Sigmoid colon (tissue), 7 donors: ENCODE data around the gene CLTB. TPM values are rescaled to one million over a fixed set of nuclear protein-coding genes. Genes with fewer than 3 reads are reported as not detected.
A peak's percentile ranks its signal among the peaks of the same experiment; 100 is the strongest.

Experiments used
- DNase-seq: peaks from one replicate; pipeline ENCODE4 v3.0.0-alpha.2; 2019
- H3K27ac ChIP-seq, 4 donors: fragments of 200-600 bp; sonication (generic); one replicate each; pipeline ENCODE4 v1.5.1; 2016 to 2019; ENCODE audit warnings: mild to moderate bottlenecking in 1 of 4
- H3K27me3 ChIP-seq, 3 donors: fragments of 200-600 bp; sonication (generic); one replicate each; pipeline ENCODE4 v1.5.1; 2019; ENCODE audit warnings: mild to moderate bottlenecking in 1 of 3
- H3K36me3 ChIP-seq, 4 donors: fragments of 200-600 bp; sonication (generic); one replicate each; pipeline ENCODE4 v1.5.1; 2016 to 2019
- H3K4me1 ChIP-seq, 4 donors: fragments of 200-600 bp; sonication (generic); one replicate each; pipeline ENCODE4 v1.5.1; 2017 to 2019
- H3K4me3 ChIP-seq, 4 donors: fragments of 200-600 bp; sonication (generic); one replicate each; pipeline ENCODE4 v1.5.1; 2017 to 2019; ENCODE audit warnings: mild to moderate bottlenecking in 2 of 4, moderate library complexity in 1 of 4
- H3K9me3 ChIP-seq, 4 donors: fragments of 200-600 bp in 3 of 4; sonication (generic) in 3 of 4; one replicate each; pipeline versions ENCODE4 v1.5.1 to v1.6.1; 2013 to 2019
- EP300 ChIP-seq, 4 donors: sonication (generic); formaldehyde crosslinking; IDR thresholded peaks; one replicate each; pipeline ENCODE4 v1.6.1; 2017; ENCODE audit warnings: antibody characterized with exemption in 4 of 4
- POLR2A ChIP-seq, 2 donors: fragments of 450-650 bp; IDR thresholded peaks; one replicate each; pipeline ENCODE4 v1.6.1; 2016; ENCODE audit warnings: antibody characterized with exemption in 2 of 2, mild to moderate bottlenecking in 2 of 2, moderate library complexity in 2 of 2
- POLR2AphosphoS5 ChIP-seq, 4 donors: sonication (generic); formaldehyde crosslinking; IDR thresholded peaks; one replicate each; pipeline ENCODE4 v1.6.1; 2017; ENCODE audit warnings: antibody characterized with exemption in 4 of 4
- WGBS, 2 donors: extraction: QIAGEN DNeasy Blood & Tissue Kit; methylation state at CpG; one replicate each; pipeline ENCODE4 v1.1.7; 2013; 5-methylcytosine and 5-hydroxymethylcytosine counted together
- intact Hi-C: fragments of 100-400 bp; cut with DNase I; formaldehyde crosslinking; loops from one replicate; pipeline ENCODE4 v1.15.1; 2023
- polyA plus RNA-seq, 3 donors: library from polyadenylated mRNA; stranded (reverse); fragments of 200-250 nt; gene quantifications; one replicate each; pipeline ENCODE4 v1.2.3, GENCODE V29; 2013
- total RNA-seq, 4 donors: library from RNA; depleted of rRNA; stranded (reverse); fragments of >200 nt; gene quantifications; one replicate each; pipeline ENCODE4 v1.1.0, GENCODE V29; 2016
- TF ChIP-seq, protein P1 (sequence below), 4 experiments: fragments of 450-650 bp in 3 of 4; fragments of 200-600 bp in 1 of 4; IDR thresholded peaks; one replicate each; pipeline ENCODE4 v1.5.1; 2016 to 2019; ENCODE audit warnings: antibody characterized with exemption in 4 of 4, mild to moderate bottlenecking in 3 of 4, moderate library complexity in 2 of 4
- donor health status: healthy with polysubstance abuse.
- donor health status: Bipolar disorder and iron deficiency.
- donor health status: healthy.

CLTB gene
- total and polyA plus RNA-seq, 7 donors, result 129 to 403 (median 163) TPM

DNA sequence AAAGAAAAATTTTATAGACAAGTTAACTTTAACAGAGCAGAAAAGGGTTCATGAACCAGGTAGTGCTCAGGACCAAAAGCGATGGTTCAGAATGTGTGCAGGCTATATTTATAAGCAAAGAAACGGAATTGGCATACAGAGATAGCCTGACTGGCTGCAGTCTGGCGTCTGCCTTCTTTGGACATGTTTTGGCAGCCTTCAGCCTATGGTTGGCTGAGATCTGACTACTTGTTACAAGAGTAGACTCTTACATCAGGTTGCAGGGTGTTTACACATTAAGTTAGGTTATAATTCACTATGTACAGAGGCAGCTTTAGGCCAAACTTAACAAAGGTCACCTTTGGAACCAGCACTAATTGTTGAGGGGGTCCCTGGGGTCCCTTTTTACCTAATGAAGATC is 34.9 kb downstream of the CLTB start:
- intact Hi-C loops, result loop anchor here (10.0 kb wide), 2 partner anchors 153 to 263 kb away; partner anchors contain the start of genes RNF44 and TSPAN17
- TF ChIP-seq, protein P1, sequence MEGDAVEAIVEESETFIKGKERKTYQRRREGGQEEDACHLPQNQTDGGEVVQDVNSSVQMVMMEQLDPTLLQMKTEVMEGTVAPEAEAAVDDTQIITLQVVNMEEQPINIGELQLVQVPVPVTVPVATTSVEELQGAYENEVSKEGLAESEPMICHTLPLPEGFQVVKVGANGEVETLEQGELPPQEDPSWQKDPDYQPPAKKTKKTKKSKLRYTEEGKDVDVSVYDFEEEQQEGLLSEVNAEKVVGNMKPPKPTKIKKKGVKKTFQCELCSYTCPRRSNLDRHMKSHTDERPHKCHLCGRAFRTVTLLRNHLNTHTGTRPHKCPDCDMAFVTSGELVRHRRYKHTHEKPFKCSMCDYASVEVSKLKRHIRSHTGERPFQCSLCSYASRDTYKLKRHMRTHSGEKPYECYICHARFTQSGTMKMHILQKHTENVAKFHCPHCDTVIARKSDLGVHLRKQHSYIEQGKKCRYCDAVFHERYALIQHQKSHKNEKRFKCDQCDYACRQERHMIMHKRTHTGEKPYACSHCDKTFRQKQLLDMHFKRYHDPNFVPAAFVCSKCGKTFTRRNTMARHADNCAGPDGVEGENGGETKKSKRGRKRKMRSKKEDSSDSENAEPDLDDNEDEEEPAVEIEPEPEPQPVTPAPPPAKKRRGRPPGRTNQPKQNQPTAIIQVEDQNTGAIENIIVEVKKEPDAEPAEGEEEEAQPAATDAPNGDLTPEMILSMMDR (IDR thresholded peaks at IDR 0.05), result no peak
- TF ChIP-seq POLR2A (IDR thresholded peaks at IDR 0.05) (no peak), EP300 (IDR thresholded peaks at IDR 0.05) (no peak), POLR2AphosphoS5 (IDR thresholded peaks at IDR 0.05) (peak in 2 of 4 donors; percentile 33 to 59)
- Histone ChIP-seq H3K9me3 (no peaks in the 10 kb centered on the region), H3K36me3 (peaks cover 5 to 46% (median 22%) of the 10 kb centered on the region in 4 donors), H3K27me3 (no peaks in the 10 kb centered on the region), H3K4me1 (peaks cover 0 to 21% (median 15%) of the 10 kb centered on the region in 4 donors), H3K4me3 (no peak overlapping the region), H3K27ac (peak overlapping the region; percentile 16 to 83 (median 74))
- DNase-seq, result peak; percentile 82
- 88 to 94% methylated on average over 3 of the region's 3 CpGs for WGBS, 2 donors

DNA sequence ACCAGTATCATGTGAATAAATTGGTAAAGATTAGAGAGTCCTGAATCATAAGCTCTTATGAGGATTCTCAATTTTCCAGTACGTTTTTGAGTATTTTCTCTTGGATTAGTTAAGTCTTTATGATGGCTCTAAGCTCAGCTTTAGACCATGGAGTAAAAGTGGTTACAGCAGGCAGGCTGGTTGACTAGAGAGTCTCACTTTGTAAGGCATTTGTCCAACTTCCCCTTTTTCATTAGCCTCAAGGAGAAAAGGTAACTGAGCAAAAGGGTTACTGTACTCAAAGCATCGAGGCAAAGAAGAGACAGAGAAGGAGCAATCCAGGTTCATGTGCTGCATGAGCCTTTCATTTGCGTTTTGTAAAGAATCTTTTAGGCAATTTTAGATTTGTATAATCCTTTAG is 36.5 kb downstream of the CLTB start:
- peaks cover 0 to 21% (median 15%) of the 10 kb centered on the region in 4 donors for H3K4me1 ChIP-seq
- no peak for DNase-seq
- intact Hi-C loops, result loop anchor here (10.0 kb wide), 2 partner anchors 155 to 265 kb away; partner anchors contain the start of genes RNF44 and TSPAN17
- peaks cover 5 to 30% (median 16%) of the 10 kb centered on the region in 4 donors for H3K36me3 ChIP-seq
- no peak overlapping the region for H3K27ac ChIP-seq
- H3K27me3 ChIP-seq, result no peaks in the 10 kb centered on the region
- H3K9me3 ChIP-seq, result no peaks in the 10 kb centered on the region
- no peak overlapping the region for H3K4me3 ChIP-seq
- TF ChIP-seq POLR2A (IDR thresholded peaks at IDR 0.05) (no peak), POLR2AphosphoS5 (IDR thresholded peaks at IDR 0.05) (no peak), EP300 (IDR thresholded peaks at IDR 0.05) (no peak)
- TF ChIP-seq, protein P1 (IDR thresholded peaks at IDR 0.05), result no peak
- WGBS, 2 donors, result 79 to 89% methylated on average over 3 of the region's 3 CpGs

DNA sequence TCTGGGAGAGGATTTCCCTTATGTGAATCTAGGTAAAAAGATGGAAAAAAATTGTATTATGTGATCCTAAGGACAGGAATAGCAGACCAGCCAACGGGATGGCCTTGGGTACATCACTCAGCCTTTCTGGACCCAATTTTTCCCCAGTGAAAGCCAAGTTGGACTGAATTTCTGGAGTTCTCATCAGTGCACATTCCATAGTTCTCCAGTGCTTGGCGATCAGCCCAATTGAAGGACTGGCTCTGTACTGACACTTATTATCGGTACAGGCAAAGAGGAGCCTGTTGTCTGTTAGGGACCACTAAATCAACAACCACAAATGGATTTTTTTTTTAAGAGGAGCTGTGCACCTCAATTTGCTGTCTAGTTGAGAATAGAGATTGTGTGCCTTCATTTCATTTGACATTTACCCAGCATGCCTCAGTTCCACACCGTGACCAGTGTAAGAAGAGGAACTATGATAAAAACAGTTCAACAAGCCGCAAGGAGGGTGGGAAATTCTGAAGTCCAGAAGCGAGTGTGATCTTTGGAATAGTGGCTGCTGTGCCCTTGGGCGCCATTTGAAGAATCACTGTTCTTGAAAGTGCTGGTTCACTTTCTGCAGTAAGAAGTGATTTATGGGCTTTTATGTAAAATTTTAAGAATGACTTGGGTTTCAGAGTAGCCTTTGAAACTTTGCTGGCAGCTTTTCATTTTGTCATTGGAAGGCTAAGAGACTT is 43.1 kb downstream of the CLTB start:
- TF ChIP-seq POLR2A (IDR thresholded peaks at IDR 0.05) (no peak), POLR2AphosphoS5 (IDR thresholded peaks at IDR 0.05) (no peak), EP300 (IDR thresholded peaks at IDR 0.05) (no peak)
- TF ChIP-seq, protein P1 (IDR thresholded peaks at IDR 0.05), result no peak
- no peak overlapping the region for H3K4me3 ChIP-seq
- H3K9me3 ChIP-seq, result no peaks in the 10 kb centered on the region
- intact Hi-C loops, result no loop called here
- no peaks in the 10 kb centered on the region for H3K27me3 ChIP-seq
- DNase-seq, result peak; percentile 70
- H3K36me3 ChIP-seq, result peaks cover 0 to 40% (median 10%) of the 10 kb centered on the region in 4 donors
- peaks cover 0 to 13% (median 11%) of the 10 kb centered on the region in 4 donors for H3K4me1 ChIP-seq
- 75 to 89% methylated on average over 7 of the region's 7 CpGs for WGBS, 2 donors
- H3K27ac ChIP-seq, result peak overlapping the region in 2 of 4 donors; percentile 18 to 19

DNA sequence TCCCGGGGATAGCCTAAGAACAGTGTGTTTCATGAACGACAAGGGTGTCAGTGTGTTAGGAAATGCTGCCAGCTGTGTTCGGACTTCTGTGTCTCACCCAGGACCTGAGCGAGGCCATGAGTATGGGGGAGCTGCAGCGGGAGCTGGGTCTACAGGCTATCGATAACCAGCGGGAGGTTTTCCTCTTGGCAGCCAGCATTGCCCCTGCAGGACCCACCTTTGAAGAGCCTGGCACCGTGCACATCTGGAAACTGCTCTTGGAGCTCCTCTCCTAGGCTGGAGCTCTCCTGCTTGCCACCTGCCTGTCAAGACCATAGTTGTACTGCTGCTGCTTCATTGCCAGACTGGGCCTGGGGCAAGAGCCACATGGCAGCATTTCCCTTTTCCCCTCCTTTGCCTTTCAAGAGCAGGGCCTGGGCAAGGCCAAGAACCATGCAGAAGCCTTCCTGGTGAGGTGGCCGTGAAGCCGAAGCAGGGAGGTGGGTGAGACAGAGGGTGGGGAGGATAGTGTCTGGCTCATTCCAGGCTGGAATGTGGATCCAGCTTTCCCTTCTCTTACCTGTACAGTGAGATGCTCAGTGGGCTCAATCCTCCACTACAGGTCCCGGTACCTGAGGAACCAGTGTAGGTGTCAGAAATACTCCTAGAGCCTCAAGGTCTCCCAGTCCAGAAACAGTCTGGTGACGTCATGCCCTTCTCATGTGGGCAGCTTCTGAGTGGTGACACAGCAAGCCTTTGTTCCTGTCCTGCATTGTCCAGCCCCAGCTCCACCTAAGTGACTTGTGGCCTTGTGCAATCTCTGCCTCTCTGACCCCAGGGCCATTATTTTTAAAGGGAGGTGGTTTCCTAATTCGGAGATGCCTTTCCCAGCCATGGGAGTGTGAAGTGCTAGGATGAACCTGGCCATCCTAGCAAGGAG is 44.5 kb downstream of the CLTB start:
- peaks cover 0 to 14% (median 11%) of the 10 kb centered on the region in 4 donors for H3K4me1 ChIP-seq
- H3K27ac ChIP-seq, result no peak overlapping the region
- no peak for TF ChIP-seq POLR2A (IDR thresholded peaks at IDR 0.05)
- no peak overlapping the region for H3K4me3 ChIP-seq
- WGBS, 2 donors, result 95 to 96% methylated on average over 13 of the region's 13 CpGs
- peak; percentile 46 for DNase-seq
- no peaks in the 10 kb centered on the region for H3K27me3 ChIP-seq
- H3K9me3 ChIP-seq, result no peaks in the 10 kb centered on the region
- peaks cover 0 to 52% (median 10%) of the 10 kb centered on the region in 4 donors for H3K36me3 ChIP-seq
- intact Hi-C loops, result no loop called here
